ENCODE results near the gene PRSS33. TPM values are rescaled to one million over a fixed set of nuclear protein-coding genes. Genes with fewer than 3 reads are reported as not detected.

The PRSS33 gene
- total and polyA plus RNA-seq, 2 donors, result 0.05 to 0.37 TPM

- peaks cover 92 to 100% of the 10 kb centered on the region in 2 donors for H3K36me3 ChIP-seq (ENCODE audit: control insufficient read depth in 2 of 2, insufficient read depth in 2 of 2, low read length in 1 of 2)
- WGBS, result 99% methylated on average over 42 of the region's 42 CpGs
- no peak for DNase-seq (ENCODE audit: low read depth in 6 of 9, low spot score in 9 of 9)
- no peaks in the 10 kb centered on the region for H3K27me3 ChIP-seq (ENCODE audit: control insufficient read depth in 2 of 2, insufficient read depth in 1 of 2, low read length in 1 of 2)
- no peak overlapping the region for H3K27ac ChIP-seq (ENCODE audit: low read depth in 1 of 2, low read length in 1 of 2)
- H3K4me3 ChIP-seq (ENCODE audit: low read length in 2 of 2), result no peak overlapping the region
- peaks cover 0 to 3% of the 10 kb centered on the region in 2 donors for H3K9me3 ChIP-seq (ENCODE audit: control insufficient read depth in 2 of 2, insufficient read depth in 1 of 2, low read length in 1 of 2)
- H3K4me1 ChIP-seq (ENCODE audit: control insufficient read depth in 2 of 2, insufficient read depth in 2 of 2, low read length in 2 of 2), result no peaks in the 10 kb centered on the region
These were observed 25.3 kb downstream of the PRSS33 start for GRCh38 chr16:2761886-2762583.

GRCh38 chr16:2761472-2761871 is 25.9 kb downstream of the PRSS33 start:
- H3K4me3 ChIP-seq (ENCODE audit: low read length in 2 of 2), result no peak overlapping the region
- no peak for DNase-seq (ENCODE audit: low read depth in 6 of 9, low spot score in 9 of 9)
- WGBS, result 99% methylated on average over 10 of the region's 10 CpGs
- H3K9me3 ChIP-seq (ENCODE audit: control insufficient read depth in 2 of 2, insufficient read depth in 1 of 2, low read length in 1 of 2), result peaks cover 0 to 3% of the 10 kb centered on the region in 2 donors
- H3K27ac ChIP-seq (ENCODE audit: low read depth in 1 of 2, low read length in 1 of 2), result no peak overlapping the region
- no peaks in the 10 kb centered on the region for H3K4me1 ChIP-seq (ENCODE audit: control insufficient read depth in 2 of 2, insufficient read depth in 2 of 2, low read length in 2 of 2)
- peaks cover 88 to 100% of the 10 kb centered on the region in 2 donors for H3K36me3 ChIP-seq (ENCODE audit: control insufficient read depth in 2 of 2, insufficient read depth in 2 of 2, low read length in 1 of 2)
- no peaks in the 10 kb centered on the region for H3K27me3 ChIP-seq (ENCODE audit: control insufficient read depth in 2 of 2, insufficient read depth in 1 of 2, low read length in 1 of 2)

GRCh38 chr16:2757344-2757743 is 30.0 kb downstream of the PRSS33 start:
- WGBS, result 95% methylated on average over 11 of the region's 11 CpGs

GRCh38 chr16:2756288-2757015 is 30.9 kb downstream of the PRSS33 start:
- no peaks in the 10 kb centered on the region for H3K27me3 ChIP-seq (ENCODE audit: control insufficient read depth in 2 of 2, insufficient read depth in 1 of 2, low read length in 1 of 2)
- H3K27ac ChIP-seq (ENCODE audit: low read depth in 1 of 2, low read length in 1 of 2), result no peak overlapping the region
- H3K4me1 ChIP-seq (ENCODE audit: control insufficient read depth in 2 of 2, insufficient read depth in 2 of 2, low read length in 2 of 2), result peaks cover 22 to 25% of the 10 kb centered on the region in 2 donors
- peaks cover 0 to 6% of the 10 kb centered on the region in 2 donors for H3K9me3 ChIP-seq (ENCODE audit: control insufficient read depth in 2 of 2, insufficient read depth in 1 of 2, low read length in 1 of 2)
- WGBS, result 97% methylated on average over 30 of the region's 30 CpGs
- DNase-seq (ENCODE audit: low read depth in 6 of 9, low spot score in 9 of 9), result no peak
- no peak overlapping the region for H3K4me3 ChIP-seq (ENCODE audit: low read length in 2 of 2)
- H3K36me3 ChIP-seq (ENCODE audit: control insufficient read depth in 2 of 2, insufficient read depth in 2 of 2, low read length in 1 of 2), result peaks cover 46 to 65% of the 10 kb centered on the region in 2 donors

More at GRCh38 chr16:2757344-2757743, 30.0 kb downstream of the PRSS33 start:
- H3K27me3 ChIP-seq (ENCODE audit: control insufficient read depth in 2 of 2, insufficient read depth in 1 of 2, low read length in 1 of 2), result no peaks in the 10 kb centered on the region
- no peaks in the 10 kb centered on the region for H3K9me3 ChIP-seq (ENCODE audit: control insufficient read depth in 2 of 2, insufficient read depth in 1 of 2, low read length in 1 of 2)
- H3K27ac ChIP-seq (ENCODE audit: low read depth in 1 of 2, low read length in 1 of 2), result no peak overlapping the region
- peaks cover 55 to 74% of the 10 kb centered on the region in 2 donors for H3K36me3 ChIP-seq (ENCODE audit: control insufficient read depth in 2 of 2, insufficient read depth in 2 of 2, low read length in 1 of 2)
- DNase-seq (ENCODE audit: low read depth in 6 of 9, low spot score in 9 of 9), result no peak
- no peak overlapping the region for H3K4me3 ChIP-seq (ENCODE audit: low read length in 2 of 2)
- H3K4me1 ChIP-seq (ENCODE audit: control insufficient read depth in 2 of 2, insufficient read depth in 2 of 2, low read length in 2 of 2), result peaks cover 17 to 19% of the 10 kb centered on the region in 2 donors

- 63% methylated on average over 3 of the region's 3 CpGs for WGBS
- H3K4me3 ChIP-seq (ENCODE audit: low read length in 2 of 2), result no peak overlapping the region
- peaks cover 0 to 6% of the 10 kb centered on the region in 2 donors for H3K9me3 ChIP-seq (ENCODE audit: control insufficient read depth in 2 of 2, insufficient read depth in 1 of 2, low read length in 1 of 2)
- H3K27me3 ChIP-seq (ENCODE audit: control insufficient read depth in 2 of 2, insufficient read depth in 1 of 2, low read length in 1 of 2), result no peaks in the 10 kb centered on the region
- peaks cover 41 to 52% of the 10 kb centered on the region in 2 donors for H3K36me3 ChIP-seq (ENCODE audit: control insufficient read depth in 2 of 2, insufficient read depth in 2 of 2, low read length in 1 of 2)
- H3K4me1 ChIP-seq (ENCODE audit: control insufficient read depth in 2 of 2, insufficient read depth in 2 of 2, low read length in 2 of 2), result peaks cover 22 to 29% of the 10 kb centered on the region in 2 donors
- no peak for DNase-seq (ENCODE audit: low read depth in 6 of 9, low spot score in 9 of 9)
- no peak overlapping the region for H3K27ac ChIP-seq (ENCODE audit: low read depth in 1 of 2, low read length in 1 of 2)
These were observed 32.2 kb downstream of the PRSS33 start for GRCh38 chr16:2755158-2755557.

- no peak for DNase-seq (ENCODE audit: low read depth in 6 of 9, low spot score in 9 of 9)
- Histone ChIP-seq H3K9me3 (ENCODE audit: control insufficient read depth in 2 of 2, insufficient read depth in 1 of 2, low read length in 1 of 2) (peaks cover 0 to 6% of the 10 kb centered on the region in 2 donors), H3K4me3 (ENCODE audit: low read length in 2 of 2) (peak overlapping the region; percentile 78 to 89), H3K27ac (ENCODE audit: low read depth in 1 of 2, low read length in 1 of 2) (peak overlapping the region; percentile 100), H3K27me3 (ENCODE audit: control insufficient read depth in 2 of 2, insufficient read depth in 1 of 2, low read length in 1 of 2) (no peaks in the 10 kb centered on the region), H3K4me1 (ENCODE audit: control insufficient read depth in 2 of 2, insufficient read depth in 2 of 2, low read length in 2 of 2) (peaks cover 22 to 31% of the 10 kb centered on the region in 2 donors), H3K36me3 (ENCODE audit: control insufficient read depth in 2 of 2, insufficient read depth in 2 of 2, low read length in 1 of 2) (peaks cover 35 to 37% of the 10 kb centered on the region in 2 donors)
- 4% methylated on average over 7 of the region's 7 CpGs for WGBS
These were observed 33.7 kb downstream of the PRSS33 start for GRCh38 chr16:2753733-2754020.

- H3K27ac ChIP-seq (ENCODE audit: low read depth in 1 of 2, low read length in 1 of 2), result peak overlapping the region; percentile 100
- peaks cover 29 to 31% of the 10 kb centered on the region in 2 donors for H3K36me3 ChIP-seq (ENCODE audit: control insufficient read depth in 2 of 2, insufficient read depth in 2 of 2, low read length in 1 of 2)
- peaks cover 22 to 31% of the 10 kb centered on the region in 2 donors for H3K4me1 ChIP-seq (ENCODE audit: control insufficient read depth in 2 of 2, insufficient read depth in 2 of 2, low read length in 2 of 2)
- H3K9me3 ChIP-seq (ENCODE audit: control insufficient read depth in 2 of 2, insufficient read depth in 1 of 2, low read length in 1 of 2), result peaks cover 0 to 6% of the 10 kb centered on the region in 2 donors
- under 1% methylated on average over 82 of the region's 82 CpGs for WGBS
- H3K27me3 ChIP-seq (ENCODE audit: control insufficient read depth in 2 of 2, insufficient read depth in 1 of 2, low read length in 1 of 2), result no peaks in the 10 kb centered on the region
- peak overlapping the region; percentile 78 to 89 for H3K4me3 ChIP-seq (ENCODE audit: low read length in 2 of 2)
- peak in 8 of 9 donors; percentile 20 to 81 (median 62) for DNase-seq (ENCODE audit: low read depth in 6 of 9, low spot score in 9 of 9)
These were observed 34.3 kb downstream of the PRSS33 start for GRCh38 chr16:2752850-2753732.

GRCh38 chr16:2752035-2752849 is 35.1 kb downstream of the PRSS33 start, which contains the start of gene SRRM2:
TSS of gene SRRM2 (plus strand) at chr16:2752638. CDS start at chr16:2756365, 3,727 bp downstream.
- Histone ChIP-seq H3K27me3 (ENCODE audit: control insufficient read depth in 2 of 2, insufficient read depth in 1 of 2, low read length in 1 of 2) (no peaks in the 10 kb centered on the region), H3K4me3 (ENCODE audit: low read length in 2 of 2) (peak within 1 kb of the TSS; percentile 78 to 89), H3K36me3 (ENCODE audit: control insufficient read depth in 2 of 2, insufficient read depth in 2 of 2, low read length in 1 of 2) (peaks cover 20 to 23% of the 10 kb centered on the region in 2 donors), H3K27ac (ENCODE audit: low read depth in 1 of 2, low read length in 1 of 2) (peak within 1 kb of the TSS; percentile 100), H3K4me1 (ENCODE audit: control insufficient read depth in 2 of 2, insufficient read depth in 2 of 2, low read length in 2 of 2) (peaks cover 22 to 31% of the 10 kb centered on the region in 2 donors), H3K9me3 (ENCODE audit: control insufficient read depth in 2 of 2, insufficient read depth in 1 of 2, low read length in 1 of 2) (peaks cover 0 to 6% of the 10 kb centered on the region in 2 donors)
- DNase-seq (ENCODE audit: low read depth in 6 of 9, low spot score in 9 of 9), result peak; percentile 94 to 99 (median 97)
- WGBS, result 4% methylated on average over 99 of the region's 99 CpGs

Data from thymus (tissue), 11 donors.